Measurements from ENCODE around the gene AJUBA. TPM values are rescaled to one million over a fixed set of nuclear protein-coding genes. Genes with fewer than 3 reads are reported as not detected.

The AJUBA gene
- total and polyA plus RNA-seq, 2 donors: 14.4 to 22.4 TPM

DNA sequence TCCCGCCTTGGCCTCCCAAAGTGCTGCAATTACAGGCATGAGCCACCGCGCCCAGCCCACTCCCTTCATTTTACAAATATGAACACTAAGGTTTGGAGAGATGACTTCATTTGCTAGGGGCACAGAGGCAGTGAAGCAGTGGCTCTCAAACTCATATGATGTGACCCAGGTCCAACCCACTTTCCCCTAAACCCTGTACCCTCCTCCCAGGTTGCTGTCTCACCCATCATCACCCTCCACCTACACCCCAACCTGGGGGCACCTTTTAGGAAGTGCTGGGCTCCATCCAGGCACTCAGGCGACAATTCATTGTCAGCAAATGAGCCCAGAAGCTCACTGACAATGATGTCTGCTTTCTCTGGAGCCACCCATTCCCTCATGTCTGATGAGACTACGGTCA, 58.6 kb downstream of the AJUBA start:
- H3K9me3 ChIP-seq (ENCODE audit: control insufficient read depth in 2 of 2, insufficient read depth in 1 of 2, low read length in 1 of 2): no peaks in the 10 kb centered on the region
- peaks cover 27 to 65% of the 10 kb centered on the region in 2 donors for H3K36me3 ChIP-seq (ENCODE audit: control insufficient read depth in 2 of 2, insufficient read depth in 2 of 2, low read length in 1 of 2)
- WGBS: over 99% methylated on average over 5 of the region's 5 CpGs
- H3K4me1 ChIP-seq (ENCODE audit: control insufficient read depth in 2 of 2, insufficient read depth in 2 of 2, low read length in 2 of 2): peaks cover 14 to 22% of the 10 kb centered on the region in 2 donors
- no peaks in the 10 kb centered on the region for H3K27me3 ChIP-seq (ENCODE audit: control insufficient read depth in 2 of 2, insufficient read depth in 1 of 2, low read length in 1 of 2)
- no peak overlapping the region for H3K4me3 ChIP-seq (ENCODE audit: low read length in 2 of 2)
- no peak for DNase-seq (ENCODE audit: low read depth in 6 of 9, low spot score in 9 of 9)
- H3K27ac ChIP-seq (ENCODE audit: low read depth in 1 of 2, low read length in 1 of 2): no peak overlapping the region

DNA sequence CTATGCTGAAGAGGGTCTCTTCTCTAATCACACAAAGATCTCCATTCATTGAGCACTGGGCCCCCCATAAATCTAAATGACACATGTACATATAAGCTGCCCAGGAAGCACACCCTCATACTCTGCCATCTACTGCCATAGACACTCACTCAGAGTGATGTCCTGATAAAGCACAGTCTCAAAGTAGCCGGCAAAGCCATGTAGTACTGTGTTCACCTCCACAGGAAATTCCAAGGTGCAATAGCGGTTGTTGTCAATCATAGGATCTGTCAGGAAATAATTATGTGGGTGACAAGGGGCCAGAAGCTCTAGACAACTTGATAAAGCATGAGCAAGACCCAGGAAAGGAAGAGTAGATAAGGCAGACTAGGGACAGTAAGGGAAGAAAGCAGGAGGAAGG, 60.1 kb downstream of the AJUBA start:
- Histone ChIP-seq H3K4me1 (ENCODE audit: control insufficient read depth in 2 of 2, insufficient read depth in 2 of 2, low read length in 2 of 2) (peaks cover 13 to 20% of the 10 kb centered on the region in 2 donors), H3K27ac (ENCODE audit: low read depth in 1 of 2, low read length in 1 of 2) (no peak overlapping the region), H3K36me3 (ENCODE audit: control insufficient read depth in 2 of 2, insufficient read depth in 2 of 2, low read length in 1 of 2) (peaks cover 27 to 63% of the 10 kb centered on the region in 2 donors), H3K4me3 (ENCODE audit: low read length in 2 of 2) (no peak overlapping the region), H3K9me3 (ENCODE audit: control insufficient read depth in 2 of 2, insufficient read depth in 1 of 2, low read length in 1 of 2) (no peaks in the 10 kb centered on the region), H3K27me3 (ENCODE audit: control insufficient read depth in 2 of 2, insufficient read depth in 1 of 2, low read length in 1 of 2) (no peaks in the 10 kb centered on the region)
- DNase-seq (ENCODE audit: low read depth in 6 of 9, low spot score in 9 of 9): no peak
- WGBS: over 99% methylated on average over 2 of the region's 2 CpGs

Other genes starting within 250 kb of the AJUBA start
- 85.7 TPM for gene OXA1L, start 215.9 kb downstream of the AJUBA start, total RNA-seq
- 81.8 TPM for gene OXA1L, start 215.9 kb downstream of the AJUBA start, polyA plus RNA-seq
- gene SLC7A7, start 167.1 kb downstream of the AJUBA start, total RNA-seq: 10.7 TPM
- 16.7 TPM for gene SLC7A7, start 167.1 kb downstream of the AJUBA start, polyA plus RNA-seq
- 114 TPM for gene MRPL52, start 152.7 kb downstream of the AJUBA start, total RNA-seq
- gene MRPL52, start 152.7 kb downstream of the AJUBA start, polyA plus RNA-seq: 121 TPM
- 21.2 TPM for gene MMP14, start 146.0 kb downstream of the AJUBA start, total RNA-seq
- gene MMP14, start 146.0 kb downstream of the AJUBA start, polyA plus RNA-seq: 69.5 TPM
- gene LRP10, start 110.8 kb downstream of the AJUBA start, total RNA-seq: 11.4 TPM
- gene LRP10, start 110.8 kb downstream of the AJUBA start, polyA plus RNA-seq: 18.6 TPM
- 0.47 TPM for gene REM2, start 99.3 kb downstream of the AJUBA start, total RNA-seq
- 3.2 TPM for gene REM2, start 99.3 kb downstream of the AJUBA start, polyA plus RNA-seq
- 85.2 TPM for gene RBM23, start 63.4 kb downstream of the AJUBA start, total RNA-seq
- 41.8 TPM for gene RBM23, start 63.4 kb downstream of the AJUBA start, polyA plus RNA-seq
- gene PRMT5, start 53.2 kb downstream of the AJUBA start, total RNA-seq: 76.4 TPM
- 31.8 TPM for gene PRMT5, start 53.2 kb downstream of the AJUBA start, polyA plus RNA-seq
- 51.1 TPM for gene HAUS4, start 25.5 kb downstream of the AJUBA start, total RNA-seq
- 30.5 TPM for gene HAUS4, start 25.5 kb downstream of the AJUBA start, polyA plus RNA-seq
- gene C14orf93, start 27.6 kb upstream of the AJUBA start, total RNA-seq: 23.8 TPM
- gene C14orf93, start 27.6 kb upstream of the AJUBA start, polyA plus RNA-seq: 17.5 TPM
- gene PSMB5, start 52.3 kb upstream of the AJUBA start, total RNA-seq: 93.4 TPM
- gene PSMB5, start 52.3 kb upstream of the AJUBA start, polyA plus RNA-seq: 71.0 TPM
- 48.7 TPM for gene PSMB11, start 59.7 kb upstream of the AJUBA start, total RNA-seq
- gene PSMB11, start 59.7 kb upstream of the AJUBA start, polyA plus RNA-seq: 0.62 TPM
- gene CDH24, start 75.0 kb upstream of the AJUBA start, total RNA-seq: 2.8 TPM
- gene CDH24, start 75.0 kb upstream of the AJUBA start, polyA plus RNA-seq: 7.0 TPM
- gene ACIN1, start 112.6 kb upstream of the AJUBA start, total RNA-seq: 75.6 TPM
- gene ACIN1, start 112.6 kb upstream of the AJUBA start, polyA plus RNA-seq: 123 TPM
- 52.9 TPM for gene C14orf119, start 113.0 kb upstream of the AJUBA start, total RNA-seq
- gene C14orf119, start 113.0 kb upstream of the AJUBA start, polyA plus RNA-seq: 43.6 TPM
- gene CIROP, start 122.4 kb upstream of the AJUBA start, total RNA-seq: 0.05 TPM
- 0.07 TPM for gene CIROP, start 122.4 kb upstream of the AJUBA start, polyA plus RNA-seq
- 2.5 TPM for gene CEBPE, start 136.7 kb upstream of the AJUBA start, total RNA-seq
- 0.87 TPM for gene CEBPE, start 136.7 kb upstream of the AJUBA start, polyA plus RNA-seq
- gene SLC7A8, start 201.1 kb upstream of the AJUBA start, total RNA-seq: 3.2 TPM
- 15.0 TPM for gene SLC7A8, start 201.1 kb upstream of the AJUBA start, polyA plus RNA-seq